ENCODE data around the gene ABCB6.

Gene ABCB6

DNA sequence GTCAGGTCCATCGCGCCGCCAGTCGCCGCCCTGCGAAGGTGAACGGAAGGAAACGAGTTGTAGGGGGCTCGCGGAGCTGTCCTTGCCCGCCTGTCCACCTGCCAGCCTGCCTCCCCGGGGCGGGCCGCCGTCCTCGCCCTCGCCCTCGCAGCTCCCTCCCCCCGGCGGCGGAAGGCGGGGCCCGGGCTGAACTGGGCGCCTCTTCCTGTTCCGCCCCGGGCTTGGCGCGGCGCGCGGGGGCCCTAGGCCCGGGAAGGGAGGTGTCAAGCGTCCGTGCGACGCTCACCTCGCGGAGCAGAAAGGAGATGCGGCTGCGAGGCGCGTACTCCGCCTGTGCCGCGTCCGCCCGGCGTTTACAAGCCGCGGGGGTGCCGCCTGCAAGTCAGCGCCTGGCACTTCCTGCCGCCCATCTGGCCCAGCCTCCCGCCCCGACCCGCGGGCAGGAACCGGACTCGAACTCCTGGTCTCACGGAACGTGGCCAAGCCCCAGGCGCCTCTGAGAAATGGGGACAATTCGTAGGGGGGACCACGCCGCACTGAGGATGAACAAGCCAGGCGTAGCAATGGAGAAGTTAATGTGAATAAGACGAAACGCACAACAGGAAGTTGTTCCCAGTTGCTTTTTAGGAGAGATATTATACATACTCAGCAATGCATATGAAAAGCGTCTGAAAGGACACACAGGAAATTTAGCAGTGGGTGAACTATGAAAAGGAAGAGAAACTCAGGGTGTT lies 41.8 kb downstream of the ABCB6 start, which contains the start of gene CNPPD1:
TSS of gene CNPPD1 (minus strand) at position 108 of the 734 bp plus-strand sequence. CDS start at position 11, 97 bp downstream.
- peak; percentile 88 for DNase-seq
- peaks cover 56% of the 10 kb centered on the region for H3K36me3 ChIP-seq
- no peaks in the 10 kb centered on the region for H3K9me3 ChIP-seq (ENCODE audit: severe bottlenecking)
- H3K27ac ChIP-seq = peak within 1 kb of the TSS; percentile 88
- TF ChIP-seq, protein P1, sequence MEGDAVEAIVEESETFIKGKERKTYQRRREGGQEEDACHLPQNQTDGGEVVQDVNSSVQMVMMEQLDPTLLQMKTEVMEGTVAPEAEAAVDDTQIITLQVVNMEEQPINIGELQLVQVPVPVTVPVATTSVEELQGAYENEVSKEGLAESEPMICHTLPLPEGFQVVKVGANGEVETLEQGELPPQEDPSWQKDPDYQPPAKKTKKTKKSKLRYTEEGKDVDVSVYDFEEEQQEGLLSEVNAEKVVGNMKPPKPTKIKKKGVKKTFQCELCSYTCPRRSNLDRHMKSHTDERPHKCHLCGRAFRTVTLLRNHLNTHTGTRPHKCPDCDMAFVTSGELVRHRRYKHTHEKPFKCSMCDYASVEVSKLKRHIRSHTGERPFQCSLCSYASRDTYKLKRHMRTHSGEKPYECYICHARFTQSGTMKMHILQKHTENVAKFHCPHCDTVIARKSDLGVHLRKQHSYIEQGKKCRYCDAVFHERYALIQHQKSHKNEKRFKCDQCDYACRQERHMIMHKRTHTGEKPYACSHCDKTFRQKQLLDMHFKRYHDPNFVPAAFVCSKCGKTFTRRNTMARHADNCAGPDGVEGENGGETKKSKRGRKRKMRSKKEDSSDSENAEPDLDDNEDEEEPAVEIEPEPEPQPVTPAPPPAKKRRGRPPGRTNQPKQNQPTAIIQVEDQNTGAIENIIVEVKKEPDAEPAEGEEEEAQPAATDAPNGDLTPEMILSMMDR (IDR thresholded peaks at IDR 0.05; ENCODE audit: low read depth, low read length) = no peak
- H3K27me3 ChIP-seq (ENCODE audit: insufficient read depth, low read depth, severe bottlenecking) = no peaks in the 10 kb centered on the region
- peak within 1 kb of the TSS; percentile 63 for H3K4me3 ChIP-seq (ENCODE audit: low read depth, low read length)

DNA sequence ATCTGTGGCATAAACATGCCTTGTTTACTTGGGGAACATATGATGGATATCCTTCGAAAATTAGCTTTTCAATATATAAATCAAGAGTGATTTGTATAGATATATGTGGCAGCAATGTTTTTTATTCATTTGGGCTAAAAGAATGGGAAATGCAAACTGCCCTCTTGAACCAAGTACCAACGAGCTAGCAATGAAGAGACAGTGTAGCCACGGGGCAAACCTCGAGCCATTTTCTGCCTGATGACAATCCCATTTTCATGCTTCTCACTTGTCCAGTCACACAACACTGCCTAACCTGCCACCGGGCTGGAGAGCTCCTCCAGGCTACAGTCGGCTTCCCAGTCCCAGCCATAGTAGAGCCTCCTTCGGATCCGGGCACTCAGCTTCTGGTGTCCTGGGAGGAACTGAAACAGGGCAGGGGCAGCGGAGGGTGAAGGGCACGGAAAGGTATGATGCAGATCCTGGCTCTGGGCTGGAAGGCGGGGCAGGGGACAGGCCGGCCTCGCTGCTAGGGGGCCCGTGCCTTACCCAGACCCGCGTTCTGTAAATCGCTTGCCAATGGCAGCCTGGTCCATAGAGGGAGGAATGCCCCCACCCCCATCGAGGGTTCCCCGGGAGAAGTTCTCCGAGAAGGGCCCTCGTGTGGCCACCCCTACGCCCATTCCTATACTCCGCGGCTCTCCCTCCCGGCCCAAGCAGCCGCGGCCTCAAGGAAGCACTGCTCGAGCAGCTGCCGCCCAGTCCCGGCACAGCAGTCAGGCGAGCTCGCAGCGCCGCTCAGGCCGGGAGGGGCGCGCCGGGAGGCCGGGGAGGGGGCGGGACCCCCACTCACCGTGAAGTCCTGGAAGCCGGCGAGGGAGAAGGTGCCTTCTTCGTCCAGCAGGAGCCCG lies 42.6 kb downstream of the ABCB6 start:
- Histone ChIP-seq H3K27me3 (ENCODE audit: insufficient read depth, low read depth, severe bottlenecking) (no peaks in the 10 kb centered on the region), H3K4me3 (ENCODE audit: low read depth, low read length) (peak overlapping the region; percentile 63), H3K27ac (peak overlapping the region; percentile 88), H3K36me3 (peaks cover 48% of the 10 kb centered on the region), H3K9me3 (ENCODE audit: severe bottlenecking) (no peaks in the 10 kb centered on the region)
- no peak for DNase-seq
- TF ChIP-seq, protein P1 (IDR thresholded peaks at IDR 0.05; ENCODE audit: low read depth, low read length) = no peak

DNA sequence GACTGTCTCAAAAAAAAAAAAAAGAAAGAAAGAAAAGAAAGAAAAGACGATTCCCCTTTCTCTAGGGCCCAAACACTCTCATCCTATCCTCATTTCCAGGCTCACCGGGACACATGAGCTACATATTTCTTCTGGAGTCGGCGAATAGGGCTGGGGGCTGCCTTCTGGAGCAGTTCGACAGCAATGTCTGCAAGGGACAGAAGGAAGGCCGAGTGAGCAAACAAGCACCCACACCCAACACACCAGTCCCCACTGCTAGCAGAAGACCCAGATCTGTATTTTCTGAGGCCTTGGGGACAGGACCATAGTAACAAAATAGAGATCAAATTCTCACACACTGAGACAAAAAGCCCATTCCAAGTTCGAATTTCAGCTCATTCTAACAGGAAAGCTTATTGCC lies 43.3 kb downstream of the ABCB6 start:
- no peak for DNase-seq
- no peaks in the 10 kb centered on the region for H3K27me3 ChIP-seq (ENCODE audit: insufficient read depth, low read depth, severe bottlenecking)
- H3K4me3 ChIP-seq (ENCODE audit: low read depth, low read length) = no peak overlapping the region
- peaks cover 41% of the 10 kb centered on the region for H3K36me3 ChIP-seq
- TF ChIP-seq, protein P1 (IDR thresholded peaks at IDR 0.05; ENCODE audit: low read depth, low read length) = no peak
- H3K27ac ChIP-seq = no peak overlapping the region
- no peaks in the 10 kb centered on the region for H3K9me3 ChIP-seq (ENCODE audit: severe bottlenecking)

DNA sequence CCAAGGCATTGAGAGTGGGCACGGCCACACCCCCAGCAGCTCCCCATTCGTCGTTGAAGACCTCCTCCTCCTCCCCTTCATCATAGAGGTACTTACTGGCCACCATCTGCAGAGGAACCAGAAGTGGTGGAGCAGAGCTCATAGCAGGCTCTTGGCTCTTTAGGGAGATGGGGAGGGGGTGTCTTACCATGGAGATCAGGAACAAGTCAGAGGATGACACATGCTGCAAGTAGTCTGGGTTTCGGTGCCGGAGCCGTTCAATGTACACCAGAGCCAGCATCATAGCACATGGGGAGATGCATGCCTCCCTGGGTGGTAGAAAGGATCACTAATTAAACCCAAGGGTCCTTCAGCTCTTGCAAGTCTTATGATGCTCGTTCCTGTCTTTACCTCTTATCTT lies 44.0 kb downstream of the ABCB6 start:
- Histone ChIP-seq H3K4me3 (ENCODE audit: low read depth, low read length) (no peak overlapping the region), H3K27ac (no peak overlapping the region), H3K36me3 (peaks cover 34% of the 10 kb centered on the region), H3K9me3 (ENCODE audit: severe bottlenecking) (no peaks in the 10 kb centered on the region), H3K27me3 (ENCODE audit: insufficient read depth, low read depth, severe bottlenecking) (no peaks in the 10 kb centered on the region)
- DNase-seq = no peak
- TF ChIP-seq, protein P1 (IDR thresholded peaks at IDR 0.05; ENCODE audit: low read depth, low read length) = no peak

DNA sequence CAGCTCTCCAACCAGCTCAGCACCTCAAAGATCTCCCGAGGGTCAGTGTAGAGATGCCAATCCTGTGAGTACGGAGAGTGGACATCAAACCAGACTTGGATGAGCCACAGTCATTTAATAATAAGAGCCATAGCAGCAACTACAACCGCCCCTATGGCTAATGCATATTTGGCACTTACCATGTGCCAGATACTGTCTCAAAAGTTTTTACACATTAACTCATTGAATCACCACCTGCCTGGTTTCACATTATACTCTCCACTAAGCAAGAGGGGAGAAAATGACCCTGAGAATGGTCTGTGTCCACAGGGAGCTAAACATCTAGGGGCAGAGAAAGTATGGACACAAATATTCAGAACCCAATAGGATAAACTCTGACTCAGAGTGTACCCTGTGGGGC lies 44.6 kb downstream of the ABCB6 start:
- no peak overlapping the region for H3K27ac ChIP-seq
- no peaks in the 10 kb centered on the region for H3K27me3 ChIP-seq (ENCODE audit: insufficient read depth, low read depth, severe bottlenecking)
- H3K9me3 ChIP-seq (ENCODE audit: severe bottlenecking) = no peaks in the 10 kb centered on the region
- no peak for DNase-seq
- TF ChIP-seq, protein P1 (IDR thresholded peaks at IDR 0.05; ENCODE audit: low read depth, low read length) = no peak
- no peak overlapping the region for H3K4me3 ChIP-seq (ENCODE audit: low read depth, low read length)
- H3K36me3 ChIP-seq = peaks cover 28% of the 10 kb centered on the region
